Mucosa of descending colon (tissue), 3 donors: ENCODE measurements around the gene SCGN. TPM values are rescaled to one million over a fixed set of nuclear protein-coding genes. Genes with fewer than 3 reads are reported as not detected.

ENCODE experiments used
- ATAC-seq: fragments of 200-7000 bp; cut with Tn5 transposase; one replicate; pipeline ENCODE4 v1.9.1; 2020; ENCODE audit warnings: mild to moderate bottlenecking, moderate library complexity
- DNase-seq, 3 donors: peaks; one replicate each; pipeline ENCODE4 v3.0.0-alpha.2; 2020
- H3K36me3 ChIP-seq: fragments of 200-600 bp; one replicate; pipeline ENCODE4 v1.8.0; 2021; ENCODE audit warnings: low read depth, mild to moderate bottlenecking
- H3K4me1 ChIP-seq: fragments of 200-600 bp; one replicate; pipeline ENCODE4 v1.8.0; 2021; ENCODE audit warnings: low read depth, mild to moderate bottlenecking
- H3K4me3 ChIP-seq: fragments of 200-600 bp; one replicate; pipeline ENCODE4 v1.8.0; 2021; ENCODE audit warnings: mild to moderate bottlenecking
- H3K9me3 ChIP-seq: fragments of 200-600 bp; one replicate; pipeline ENCODE4 v1.8.0; 2021; ENCODE audit warnings: mild to moderate bottlenecking
- intact Hi-C, 2 donors: fragments of 100-400 bp; cut with DNase I in 1 of 2; cut with micrococcal nuclease in 1 of 2; formaldehyde crosslinking; loops; one replicate each; pipeline versions ENCODE4 v1.11.0 to v1.11.1; 2022; cut with DNase I, micrococcal nuclease
- total RNA-seq, 3 donors: library from RNA; stranded (reverse); fragmentation: NEBNext Ultra II Directional in 2 of 3; extraction: Animal tissue kit (Norgen Biotek cat#: 25700) in 2 of 3; gene quantifications; one replicate each; pipeline versions ENCODE4 v1.2.1 to v1.2.4, GENCODE V29; 2021 to 2023
- TF ChIP-seq, protein P1 (sequence below): fragments of 200-600 bp; IDR thresholded peaks from one replicate; pipeline ENCODE4 v1.8.0; 2022; ENCODE audit warnings: antibody characterized with exemption, mild to moderate bottlenecking
- donor health status: DM: no; HTN: no; CAD: no; lungs with moderate emphysema.
- donor health status: DM: no; HTN: no; CAD: no.
- donor health status: DM: no; HTN: yes; CAD: no.

Gene SCGN
- total RNA-seq, 3 donors from 2014 or later: 6.4 to 18.5 (median 7.4) TPM

- no peak for ATAC-seq
- Histone ChIP-seq H3K4me3 (no peak overlapping the region), H3K36me3 (no peaks in the 10 kb centered on the region), H3K4me1 (no peaks in the 10 kb centered on the region), H3K9me3 (no peaks in the 10 kb centered on the region)
- intact Hi-C loops: no loop called here
- DNase-seq: no peak
- TF ChIP-seq, protein P1, sequence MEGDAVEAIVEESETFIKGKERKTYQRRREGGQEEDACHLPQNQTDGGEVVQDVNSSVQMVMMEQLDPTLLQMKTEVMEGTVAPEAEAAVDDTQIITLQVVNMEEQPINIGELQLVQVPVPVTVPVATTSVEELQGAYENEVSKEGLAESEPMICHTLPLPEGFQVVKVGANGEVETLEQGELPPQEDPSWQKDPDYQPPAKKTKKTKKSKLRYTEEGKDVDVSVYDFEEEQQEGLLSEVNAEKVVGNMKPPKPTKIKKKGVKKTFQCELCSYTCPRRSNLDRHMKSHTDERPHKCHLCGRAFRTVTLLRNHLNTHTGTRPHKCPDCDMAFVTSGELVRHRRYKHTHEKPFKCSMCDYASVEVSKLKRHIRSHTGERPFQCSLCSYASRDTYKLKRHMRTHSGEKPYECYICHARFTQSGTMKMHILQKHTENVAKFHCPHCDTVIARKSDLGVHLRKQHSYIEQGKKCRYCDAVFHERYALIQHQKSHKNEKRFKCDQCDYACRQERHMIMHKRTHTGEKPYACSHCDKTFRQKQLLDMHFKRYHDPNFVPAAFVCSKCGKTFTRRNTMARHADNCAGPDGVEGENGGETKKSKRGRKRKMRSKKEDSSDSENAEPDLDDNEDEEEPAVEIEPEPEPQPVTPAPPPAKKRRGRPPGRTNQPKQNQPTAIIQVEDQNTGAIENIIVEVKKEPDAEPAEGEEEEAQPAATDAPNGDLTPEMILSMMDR: no peak
Observed at GRCh38 chr6:25671652-25672051, 19.6 kb downstream of the SCGN start.

GRCh38 chr6:25675167-25675566 is 23.2 kb downstream of the SCGN start:
- no peaks in the 10 kb centered on the region for H3K4me1 ChIP-seq
- H3K9me3 ChIP-seq: no peaks in the 10 kb centered on the region
- ATAC-seq: no peak
- no peak for DNase-seq
- intact Hi-C loops: no loop called here
- no peak overlapping the region for H3K4me3 ChIP-seq
- H3K36me3 ChIP-seq: no peaks in the 10 kb centered on the region
- TF ChIP-seq, protein P1: no peak

- no peaks in the 10 kb centered on the region for H3K9me3 ChIP-seq
- H3K4me3 ChIP-seq: no peak overlapping the region
- no peak for DNase-seq
- no peaks in the 10 kb centered on the region for H3K4me1 ChIP-seq
- no peak for ATAC-seq
- no peaks in the 10 kb centered on the region for H3K36me3 ChIP-seq
- intact Hi-C loops: no loop called here
- TF ChIP-seq, protein P1: no peak
Observed at GRCh38 chr6:25676775-25677174, 24.8 kb downstream of the SCGN start.

- no peak overlapping the region for H3K4me3 ChIP-seq
- no peak for ATAC-seq
- no peaks in the 10 kb centered on the region for H3K4me1 ChIP-seq
- no peaks in the 10 kb centered on the region for H3K9me3 ChIP-seq
- DNase-seq: no peak
- intact Hi-C loops: no loop called here
- TF ChIP-seq, protein P1: no peak
- H3K36me3 ChIP-seq: no peaks in the 10 kb centered on the region
Observed at GRCh38 chr6:25681848-25682247, 29.8 kb downstream of the SCGN start.

GRCh38 chr6:25682324-25682723 is 30.3 kb downstream of the SCGN start:
- H3K36me3 ChIP-seq: no peaks in the 10 kb centered on the region
- intact Hi-C loops: no loop called here
- H3K4me1 ChIP-seq: no peaks in the 10 kb centered on the region
- no peak for ATAC-seq
- H3K4me3 ChIP-seq: no peak overlapping the region
- peak in 1 of 3 donors; percentile 7 for DNase-seq
- TF ChIP-seq, protein P1: no peak
- no peaks in the 10 kb centered on the region for H3K9me3 ChIP-seq

DNA sequence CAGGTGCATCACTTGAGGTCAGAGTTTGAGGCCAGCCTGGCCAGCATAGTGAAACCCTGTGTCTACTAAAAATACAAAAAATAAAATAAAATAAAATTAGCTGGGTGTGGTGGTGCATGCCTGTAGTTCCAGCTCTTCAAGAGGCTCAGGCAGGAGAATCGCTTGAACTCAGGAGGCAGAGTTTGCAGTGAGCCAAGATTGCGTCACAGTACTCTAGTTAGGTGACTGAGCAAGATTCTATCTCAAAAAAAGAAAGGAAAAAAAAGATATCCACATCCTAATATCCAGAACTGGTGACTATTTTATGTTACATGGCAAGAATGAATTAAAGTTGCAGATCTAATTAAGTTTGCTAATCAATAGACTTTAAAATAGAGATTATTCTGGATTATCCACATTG is 32.5 kb downstream of the SCGN start:
- Histone ChIP-seq H3K36me3 (no peaks in the 10 kb centered on the region), H3K4me3 (no peak overlapping the region), H3K4me1 (no peaks in the 10 kb centered on the region), H3K9me3 (no peaks in the 10 kb centered on the region)
- intact Hi-C loops: no loop called here
- ATAC-seq (no peak), DNase-seq (no peak)
- TF ChIP-seq, protein P1: no peak
